Endothelial cell of umbilical vein (primary cell): ENCODE measurements around the gene KCNN3. TPM values are rescaled to one million over a fixed set of nuclear protein-coding genes. Genes with fewer than 3 reads are reported as not detected.

Experiments
- BruUV-seq: library from RNA; stranded (reverse); fragments of 400-500 nt; replicated peaks from 2 replicates; lab custom pipeline; 2021; lab: Mats Ljungman, UMichigan
- CTCF ChIA-PET: fragments of 300-600, 350-600 bp; sonication (Branson Sonifier 250); formaldehyde crosslinking; loops from one replicate; lab custom pipeline; 2021; ENCODE audit warnings: antibody characterized with exemption, inconsistent platforms; lab: Charles Lee
- POLR2A ChIA-PET: fragments of 300-600, 350-600 bp; sonication (Branson Sonifier 250); formaldehyde crosslinking; loops from one replicate; lab custom pipeline; 2021; ENCODE audit warnings: antibody characterized with exemption, inconsistent platforms; lab: Charles Lee
- DNase-seq: peaks from one replicate; pipeline ENCODE4 v3.0.0-alpha.2; 2011; ENCODE audit warnings: low read depth, low spot score
- FAIRE-seq: peaks from 2 replicates; lab custom pipeline; 2011; peaks lifted over from hg19 to GRCh38; lab: Jason Lieb, UNC
- H2AFZ ChIP-seq: 2 replicates; pipeline ENCODE4 v1.6.0; 2012; ENCODE audit warnings: low read depth, low read length, control low read depth, inconsistent platforms
- H3K27ac ChIP-seq: 2 replicates; pipeline ENCODE4 v1.5.1; 2011; ENCODE audit warnings: low read depth, mild to moderate bottlenecking, control low read depth, low read length, moderate library complexity; ENCODE audit not compliant: insufficient read depth
- H3K27me3 ChIP-seq, 2 experiments: 2 replicates each; pipeline versions ENCODE4 v1.6.0 to v1.6.1; 2011; ENCODE audit warnings: low read length in 2 of 2, mixed read lengths in 1 of 2; ENCODE audit not compliant: control insufficient read depth in 2 of 2, insufficient read depth in 2 of 2
- H3K36me3 ChIP-seq, 2 experiments: 2 replicates in 1 of 2; 3 replicates in 1 of 2; pipeline ENCODE4 v1.5.1; 2011; ENCODE audit warnings: low read length in 2 of 2, mild to moderate bottlenecking in 1 of 2, moderate library complexity in 1 of 2; ENCODE audit not compliant: control insufficient read depth in 2 of 2, insufficient read depth in 2 of 2; ENCODE audit errors: extremely low read depth in 1 of 2
- H3K4me1 ChIP-seq: 3 replicates; pipeline ENCODE4 v1.5.1; 2011; ENCODE audit warnings: mild to moderate bottlenecking, low read length; ENCODE audit not compliant: control insufficient read depth, insufficient read depth; ENCODE audit errors: extremely low read depth
- H3K4me2 ChIP-seq: 2 replicates; pipeline ENCODE4 v1.6.1; 2011; ENCODE audit warnings: low read length, control low read depth, mixed read lengths; ENCODE audit not compliant: insufficient read depth
- H3K4me3 ChIP-seq, 3 experiments: fragments of 200-600 bp in 1 of 3; sonication (generic), shearing (Covaris generic) in 1 of 3; replicated peaks in 1 of 3; 2 replicates each; pipeline ENCODE4 v1.5.1; 2011 to 2016; ENCODE audit warnings: control low read depth in 3 of 3, low read length in 3 of 3, mild to moderate bottlenecking in 2 of 3, inconsistent platforms in 1 of 3, low read depth in 1 of 3, moderate library complexity in 1 of 3; ENCODE audit not compliant: insufficient read depth in 1 of 3
- H3K79me2 ChIP-seq: 2 replicates; pipeline ENCODE4 v1.6.0; 2012; ENCODE audit warnings: low read length, inconsistent platforms; ENCODE audit not compliant: control insufficient read depth, insufficient read depth
- H3K9ac ChIP-seq: replicated peaks from 2 replicates; pipeline ENCODE3; 2011; ENCODE audit warnings: low read length, control low read depth; ENCODE audit not compliant: insufficient read depth; ENCODE audit errors: extremely low read depth
- H3K9me1 ChIP-seq: replicated peaks from 3 replicates; pipeline ENCODE4 v1.6.0; 2011; ENCODE audit warnings: mild to moderate bottlenecking, low read length; ENCODE audit not compliant: control insufficient read depth, insufficient read depth; ENCODE audit errors: extremely low read depth
- H3K9me3 ChIP-seq: replicated peaks from 2 replicates; pipeline ENCODE4 v1.5.1; 2012; ENCODE audit warnings: low read length, inconsistent platforms; ENCODE audit not compliant: control insufficient read depth, insufficient read depth
- H4K20me1 ChIP-seq: replicated peaks from 2 replicates; pipeline ENCODE3; 2011; ENCODE audit warnings: mild to moderate bottlenecking, low read length; ENCODE audit not compliant: control insufficient read depth, insufficient read depth; ENCODE audit errors: extremely low read depth
- CTCF ChIP-seq, 2 donors: IDR thresholded peaks; 1 replicate in 1 of 2; 2 replicates in 1 of 2; pipeline ENCODE4 v1.5.1; 2011; ENCODE audit warnings: low read length in 2 of 2, mild to moderate bottlenecking in 2 of 2, moderate library complexity in 2 of 2, control low read depth in 1 of 2, inconsistent platforms in 1 of 2, low read depth in 1 of 2; ENCODE audit not compliant: insufficient read depth in 1 of 2; ENCODE audit errors: extremely low read depth in 1 of 2
- EZH2 ChIP-seq: IDR thresholded peaks from 2 replicates; pipeline ENCODE4 v1.6.1; 2012; ENCODE audit warnings: borderline replicate concordance, low read depth, mild to moderate bottlenecking, moderate library complexity, low read length, inconsistent platforms; ENCODE audit not compliant: severe bottlenecking
- FOS ChIP-seq: IDR thresholded peaks from 2 replicates; pipeline ENCODE4 v1.6.1; 2011; ENCODE audit warnings: mild to moderate bottlenecking, low read length, moderate library complexity, borderline replicate concordance; ENCODE audit not compliant: insufficient read depth
- GATA2 ChIP-seq: IDR thresholded peaks from 2 replicates; pipeline ENCODE4 v1.7.0; 2011; ENCODE audit warnings: low read depth, mild to moderate bottlenecking, moderate library complexity, mixed read lengths, low read length; ENCODE audit not compliant: insufficient read length, insufficient read depth
- JUN ChIP-seq: IDR thresholded peaks from 2 replicates; pipeline ENCODE4 v1.6.1; 2011; ENCODE audit warnings: borderline replicate concordance, low read depth; ENCODE audit not compliant: insufficient read length, insufficient read depth
- MAX ChIP-seq: IDR thresholded peaks from 2 replicates; pipeline ENCODE4 v1.6.1; 2011; ENCODE audit not compliant: insufficient read depth, insufficient read length
- MYC ChIP-seq: IDR thresholded peaks from one replicate; pipeline ENCODE4 v1.6.1; 2011; ENCODE audit warnings: mild to moderate bottlenecking, low read depth, low read length
- POLR2A ChIP-seq: IDR thresholded peaks from 2 replicates; pipeline ENCODE4 v1.6.1; 2012; ENCODE audit warnings: low read depth, mild to moderate bottlenecking, control low read depth, low read length
- POLR2AphosphoS5 ChIP-seq: IDR thresholded peaks from 2 replicates; pipeline ENCODE4 v1.6.1; 2012; ENCODE audit warnings: low read depth, mild to moderate bottlenecking, control low read depth, low read length, moderate library complexity; ENCODE audit not compliant: insufficient read depth
- dilution Hi-C: fragments of 300-500 bp; cut with MboI; formaldehyde crosslinking; loops from one replicate; pipeline ENCODE4 v1.15.0; 2019; ENCODE audit warnings: low sequenced_read_pairs; ENCODE audit not compliant: extremely low pct_ligation_motif_present
- intact Hi-C: fragments of 100-400 bp; cut with micrococcal nuclease; formaldehyde crosslinking; loops from one replicate; pipeline ENCODE4 v1.10.0; 2022
- polyA plus RNA-seq, 4 experiments: library from polyadenylated mRNA; depleted of rRNA in 3 of 4; stranded (reverse) in 3 of 4; unstranded in 1 of 4; fragments of >200 nt; gene quantifications; 2 replicates each; pipeline versions ENCODE4 v1.2.1 to v1.2.3, GENCODE V29; 2011 to 2012; ENCODE audit warnings: missing spikeins in 1 of 4
- total RNA-seq: library from RNA; stranded (reverse); gene quantifications from 2 replicates; pipeline ENCODE4 v1.2.3, GENCODE V29; 2021

KCNN3 gene
- total and polyA plus RNA-seq, 2 donors (not counting 3 experiments of a cell fraction or from before 2014, with no cell fraction given), result 0.91 to 1.1 TPM

GRCh38 chr1:154784924-154785531, 85.1 kb downstream of the KCNN3 start:
- H3K4me1 ChIP-seq, result no peaks in the 10 kb centered on the region
- CTCF ChIA-PET, result interaction anchor here (0.7 to 1.8 kb wide), 3 partner anchors 10 to 450 kb away, joined by 3 to 6 read pairs (median 5); no protein-coding TSS in a partner anchor

GRCh38 chr1:154784416-154784815, 85.7 kb downstream of the KCNN3 start:
- Histone ChIP-seq H3K36me3 (no peaks in the 10 kb centered on the region), H4K20me1 (no peaks in the 10 kb centered on the region), H3K79me2 (no peaks in the 10 kb centered on the region), H3K9me3 (no peaks in the 10 kb centered on the region), H3K9ac (no peak overlapping the region), H3K27me3 (peaks cover 2 to 4% of the 10 kb centered on the region in 2 experiments), H3K4me1 (no peaks in the 10 kb centered on the region), H3K4me2 (no peak overlapping the region), H3K4me3 (no peak overlapping the region), H3K27ac (no peak overlapping the region), H3K9me1 (no peaks in the 10 kb centered on the region), H2AFZ (no peak overlapping the region)
- no peak for FAIRE-seq
- dilution Hi-C loops, result no loop called here
- ChIA-PET CTCF (interaction anchor here (0.7 to 1.8 kb wide), 5 partner anchors 8 to 24 kb away, joined by 3 to 5 read pairs (median 3); no protein-coding TSS in a partner anchor), POLR2A (no interaction called here)
- DNase-seq, result no peak
- TF ChIP-seq GATA2, result no peak
- TF ChIP-seq CTCF (IDR thresholded peaks at IDR 0.05; ENCODE audit: extremely low read depth in 1 of 2, insufficient read depth in 1 of 2, low read depth in 1 of 2, low read length in 2 of 2), result no peak
- no peak for TF ChIP-seq JUN
- TF ChIP-seq POLR2AphosphoS5, result no peak
- no peak for TF ChIP-seq EZH2
- no peak for TF ChIP-seq POLR2A
- intact Hi-C loops, result no loop called here
- no TSS peak for BruUV-seq

More at GRCh38 chr1:154784924-154785531, 85.1 kb downstream of the KCNN3 start:
- Histone ChIP-seq H4K20me1 (no peaks in the 10 kb centered on the region), H3K4me3 (no peak overlapping the region), H3K9ac (no peak overlapping the region), H3K9me1 (no peaks in the 10 kb centered on the region), H3K9me3 (no peaks in the 10 kb centered on the region), H3K4me2 (no peak overlapping the region), H3K27ac (no peak overlapping the region), H2AFZ (no peak overlapping the region), H3K79me2 (no peaks in the 10 kb centered on the region), H3K27me3 (peaks cover 2 to 4% of the 10 kb centered on the region in 2 experiments), H3K36me3 (no peaks in the 10 kb centered on the region)
- FAIRE-seq (no peak), DNase-seq (peak; percentile 93)
- POLR2A ChIA-PET, result no interaction called here
- no TSS peak for BruUV-seq
- dilution Hi-C loops (no loop called here), intact Hi-C loops (no loop called here)
- no peak for TF ChIP-seq EZH2
- TF ChIP-seq FOS, result no peak
- TF ChIP-seq MAX, result no peak
- no peak for TF ChIP-seq MYC
